ENCODE results near the gene RBM20. TPM values are rescaled to one million over a fixed set of nuclear protein-coding genes. Genes with fewer than 3 reads are reported as not detected.

RBM20 gene
- total and polyA plus RNA-seq, 2 of the 13 experiments (the other 11 are each of a cell fraction or from before 2014, with no cell fraction given), result 0.02 to 0.22 TPM

DNA sequence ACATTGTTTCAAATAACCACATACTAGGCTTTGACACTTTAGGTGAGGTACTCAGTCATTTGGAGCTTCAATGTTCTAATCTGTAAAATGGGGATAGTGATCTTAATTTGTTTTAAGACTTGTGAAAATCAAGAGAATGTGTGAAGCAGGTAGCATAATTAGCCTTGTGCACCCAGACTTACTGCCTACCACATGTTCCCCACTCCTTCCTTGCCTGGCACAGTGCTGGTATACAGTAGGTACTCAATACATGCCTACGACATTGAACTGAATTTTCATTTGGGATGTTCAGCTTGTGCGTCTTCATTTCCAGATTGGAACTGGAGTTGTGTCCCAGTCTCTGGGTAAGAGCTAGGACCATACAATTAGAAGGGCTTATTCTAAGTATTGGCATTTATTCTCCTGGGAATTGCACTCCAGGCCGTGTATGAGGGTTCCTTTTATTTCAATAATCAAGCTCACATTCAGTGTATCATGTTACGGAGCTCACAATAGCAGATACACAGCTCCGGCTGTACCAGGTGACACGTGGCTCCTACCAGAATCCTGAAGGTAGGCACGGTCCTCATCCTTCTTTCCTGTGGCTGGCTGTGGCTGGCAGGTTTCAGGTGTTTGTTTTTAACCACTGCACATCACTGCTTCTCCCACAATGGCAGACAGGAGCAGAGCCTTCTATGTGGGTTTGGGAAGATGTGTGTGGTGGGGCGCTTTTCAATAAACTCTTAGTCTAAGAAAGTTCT is 118.1 kb downstream of the RBM20 start:
- ChIA-PET CTCF (ENCODE audit: low intra/inter-chr PET ratio, low total read pairs) (no interaction called here), POLR2A (no interaction called here)
- Histone ChIP-seq H3K36me3 (replicated peaks in 1 of 2; ENCODE audit: control insufficient read depth in 1 of 2, insufficient read depth in 2 of 2, low read length in 2 of 2) (no peaks in the 10 kb centered on the region), H3K27ac (ENCODE audit: extremely low read length, insufficient read depth, low read length) (no peak overlapping the region), H3K9ac (ENCODE audit: insufficient read depth, low read depth, low read length) (no peak overlapping the region), H3K9me3 (ENCODE audit: low read length) (no peaks in the 10 kb centered on the region), H3K4me2 (ENCODE audit: low read depth, low read length) (no peak overlapping the region), H2AFZ (ENCODE audit: low read length) (no peak overlapping the region), H3K79me2 (ENCODE audit: insufficient read depth, low read length) (no peaks in the 10 kb centered on the region), H4K20me1 (ENCODE audit: insufficient read depth, low read length) (no peaks in the 10 kb centered on the region), H3K4me3 (replicated peaks in 1 of 3; ENCODE audit: insufficient read depth in 1 of 3, low read depth in 2 of 3, low read length in 3 of 3) (no peak overlapping the region), H3K27me3 (ENCODE audit: control insufficient read depth in 1 of 2, insufficient read depth in 2 of 2, low read length in 2 of 2) (peaks cover 0 to 2% of the 10 kb centered on the region in 2 experiments; a peak in 2 of 5 replicates), H3K4me1 (ENCODE audit: insufficient read depth, low read length) (peaks cover 9% of the 10 kb centered on the region; the same call in 1 of the 2 replicates)
- no peak for DNase-seq (ENCODE audit: low spot score)
- no peak for FAIRE-seq
- intact Hi-C loops (cut with micrococcal nuclease; ENCODE audit: unreplicated experiment), result no loop called here
- WGBS (ENCODE audit: low lambda C conversion rate), result 64% methylated on average over 7 of the region's 8 CpGs
- no TSS peak for BruUV-seq (replicated peaks)
- in situ Hi-C loops (cut with HindIII; ENCODE audit: extremely low pct_ligation_motif_present, low pct_unique_long_range_greater_than_20kb), result no loop called here
- no peak for ATAC-seq
- TF ChIP-seq, protein P1, sequence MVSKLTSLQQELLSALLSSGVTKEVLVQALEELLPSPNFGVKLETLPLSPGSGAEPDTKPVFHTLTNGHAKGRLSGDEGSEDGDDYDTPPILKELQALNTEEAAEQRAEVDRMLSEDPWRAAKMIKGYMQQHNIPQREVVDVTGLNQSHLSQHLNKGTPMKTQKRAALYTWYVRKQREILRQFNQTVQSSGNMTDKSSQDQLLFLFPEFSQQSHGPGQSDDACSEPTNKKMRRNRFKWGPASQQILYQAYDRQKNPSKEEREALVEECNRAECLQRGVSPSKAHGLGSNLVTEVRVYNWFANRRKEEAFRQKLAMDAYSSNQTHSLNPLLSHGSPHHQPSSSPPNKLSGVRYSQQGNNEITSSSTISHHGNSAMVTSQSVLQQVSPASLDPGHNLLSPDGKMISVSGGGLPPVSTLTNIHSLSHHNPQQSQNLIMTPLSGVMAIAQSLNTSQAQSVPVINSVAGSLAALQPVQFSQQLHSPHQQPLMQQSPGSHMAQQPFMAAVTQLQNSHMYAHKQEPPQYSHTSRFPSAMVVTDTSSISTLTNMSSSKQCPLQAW (CRISPR knock-in tag; IDR thresholded peaks at IDR 0.05), result no peak
- TF ChIP-seq PCBP2 (optimal IDR thresholded peaks at IDR 0.05; ENCODE audit: low read depth, low read length, poor library complexity, severe bottlenecking) (no peak), HNRNPH1 (optimal IDR thresholded peaks at IDR 0.05; ENCODE audit: low read depth, low read length) (no peak), TEAD3 (CRISPR knock-in tag; optimal IDR thresholded peaks at IDR 0.05; ENCODE audit: borderline replicate concordance) (no peak), MYNN (CRISPR knock-in tag; IDR thresholded peaks at IDR 0.05; ENCODE audit: low read depth) (no peak), TEAD2 (CRISPR knock-in tag; IDR thresholded peaks at IDR 0.05) (no peak), MBD4 (IDR thresholded peaks at IDR 0.05; ENCODE audit: borderline replicate concordance, low read length) (no peak), ZNF224 (CRISPR knock-in tag; IDR thresholded peaks at IDR 0.05) (no peak), ZNF607 (CRISPR knock-in tag; IDR thresholded peaks at IDR 0.05; ENCODE audit: borderline replicate concordance) (no peak), NAIF1 (CRISPR knock-in tag; IDR thresholded peaks at IDR 0.05; ENCODE audit: borderline replicate concordance) (no peak), ZNF232 (CRISPR knock-in tag; IDR thresholded peaks at IDR 0.05; ENCODE audit: borderline replicate concordance) (no peak), ZZZ3 (CRISPR knock-in tag; IDR thresholded peaks at IDR 0.05; ENCODE audit: borderline replicate concordance) (no peak), KLF12 (CRISPR knock-in tag; IDR thresholded peaks at IDR 0.05; ENCODE audit: borderline replicate concordance) (no peak), PCBP1 (IDR thresholded peaks at IDR 0.05; ENCODE audit: borderline replicate concordance, low read depth, low read length) (no peak), ATRX (CRISPR knock-in tag; IDR thresholded peaks at IDR 0.05; ENCODE audit: borderline replicate concordance) (no peak), HNF4A (CRISPR knock-in tag; IDR thresholded peaks at IDR 0.05) (no peak)
